Osteoblast (primary cell): ENCODE results near the gene ABCG2. TPM values are rescaled to one million over a fixed set of nuclear protein-coding genes. Genes with fewer than 3 reads are reported as not detected.
"Not testable (repeated sequence)": the region's sequence is repeated elsewhere in the genome, so short reads cannot be mapped to it uniquely, and the experiment has no call there.

ENCODE experiments used
- DNase-seq: peaks from one replicate; pipeline ENCODE4 v3.0.0; 2011; ENCODE audit warnings: low spot score, mixed read lengths; ENCODE audit not compliant: insufficient read length; ENCODE audit errors: missing footprints
- H2AFZ ChIP-seq: 2 replicates; pipeline ENCODE4 v1.6.0; 2011; ENCODE audit warnings: mild to moderate bottlenecking, low read length
- H3K27ac ChIP-seq: 2 replicates; pipeline ENCODE4 v1.5.1; 2011; ENCODE audit warnings: mild to moderate bottlenecking, low read depth, low read length, moderate library complexity
- H3K27me3 ChIP-seq: 2 replicates; pipeline ENCODE4 v1.6.0; 2012; ENCODE audit warnings: mild to moderate bottlenecking, control low read depth, inconsistent platforms, low read length, moderate library complexity; ENCODE audit not compliant: insufficient read depth
- H3K36me3 ChIP-seq: 2 replicates; pipeline ENCODE4 v1.5.1; 2011; ENCODE audit warnings: mild to moderate bottlenecking, low read length, control low read depth, moderate library complexity; ENCODE audit not compliant: insufficient read depth
- H3K4me1 ChIP-seq: 2 replicates; pipeline ENCODE4 v1.5.1; 2011; ENCODE audit warnings: mild to moderate bottlenecking, low read length, control low read depth, moderate library complexity; ENCODE audit not compliant: insufficient read depth
- H3K4me2 ChIP-seq: 2 replicates; pipeline ENCODE4 v1.6.0; 2011; ENCODE audit warnings: mild to moderate bottlenecking, low read length; ENCODE audit not compliant: insufficient read depth
- H3K4me3 ChIP-seq: fragments of 200-600 bp; sonication (generic); 3 replicates; pipeline ENCODE4 v1.5.1; 2012; ENCODE audit warnings: mild to moderate bottlenecking, low read length, inconsistent platforms; ENCODE audit not compliant: insufficient read depth
- H3K79me2 ChIP-seq: 2 replicates; pipeline ENCODE4 v1.6.0; 2012; ENCODE audit warnings: mild to moderate bottlenecking, low read length, control low read depth, inconsistent platforms; ENCODE audit not compliant: insufficient read depth
- H3K9me3 ChIP-seq: 2 replicates; pipeline ENCODE4 v1.5.1; 2011; ENCODE audit warnings: low read depth, low read length, control low read depth
- H4K20me1 ChIP-seq: 2 replicates; pipeline ENCODE4 v1.6.0; 2012; ENCODE audit warnings: mild to moderate bottlenecking, low read length, control low read depth; ENCODE audit not compliant: insufficient read depth
- total RNA-seq: library from RNA; depleted of rRNA; stranded (reverse); fragments of >200 nt; gene quantifications from 2 replicates; pipeline ENCODE4 v1.2.3, GENCODE V29; 2012
- TF ChIP-seq, protein P1 (sequence below): IDR thresholded peaks from 2 replicates; pipeline ENCODE4 v1.5.1; 2011; ENCODE audit warnings: mild to moderate bottlenecking, low read depth, low read length, moderate library complexity; ENCODE audit errors: extremely low read depth

Gene ABCG2
- total RNA-seq, 1 donor: 0.36 TPM

DNA sequence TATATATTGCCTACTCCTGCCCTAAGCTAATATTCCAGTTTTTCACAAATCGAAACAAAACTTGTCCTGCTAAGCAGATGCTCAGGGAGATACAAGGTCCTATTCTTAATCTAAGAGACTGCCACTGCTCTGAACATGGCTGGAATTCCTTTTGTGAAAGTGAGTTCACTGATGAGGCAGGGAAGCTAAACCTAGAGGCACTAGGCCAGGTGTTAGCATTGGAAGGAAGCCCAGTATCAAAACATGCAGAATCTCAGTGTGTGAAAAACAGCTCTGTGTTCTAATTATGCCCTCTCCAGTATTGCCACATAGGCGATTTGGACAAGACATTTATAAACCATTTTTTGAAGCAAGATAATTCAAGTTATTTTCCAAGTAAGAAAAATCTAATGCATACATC lies 47.6 kb downstream of the ABCG2 start:
- H3K27ac ChIP-seq: no peak overlapping the region
- no peak overlapping the region for H3K4me3 ChIP-seq
- TF ChIP-seq, protein P1, sequence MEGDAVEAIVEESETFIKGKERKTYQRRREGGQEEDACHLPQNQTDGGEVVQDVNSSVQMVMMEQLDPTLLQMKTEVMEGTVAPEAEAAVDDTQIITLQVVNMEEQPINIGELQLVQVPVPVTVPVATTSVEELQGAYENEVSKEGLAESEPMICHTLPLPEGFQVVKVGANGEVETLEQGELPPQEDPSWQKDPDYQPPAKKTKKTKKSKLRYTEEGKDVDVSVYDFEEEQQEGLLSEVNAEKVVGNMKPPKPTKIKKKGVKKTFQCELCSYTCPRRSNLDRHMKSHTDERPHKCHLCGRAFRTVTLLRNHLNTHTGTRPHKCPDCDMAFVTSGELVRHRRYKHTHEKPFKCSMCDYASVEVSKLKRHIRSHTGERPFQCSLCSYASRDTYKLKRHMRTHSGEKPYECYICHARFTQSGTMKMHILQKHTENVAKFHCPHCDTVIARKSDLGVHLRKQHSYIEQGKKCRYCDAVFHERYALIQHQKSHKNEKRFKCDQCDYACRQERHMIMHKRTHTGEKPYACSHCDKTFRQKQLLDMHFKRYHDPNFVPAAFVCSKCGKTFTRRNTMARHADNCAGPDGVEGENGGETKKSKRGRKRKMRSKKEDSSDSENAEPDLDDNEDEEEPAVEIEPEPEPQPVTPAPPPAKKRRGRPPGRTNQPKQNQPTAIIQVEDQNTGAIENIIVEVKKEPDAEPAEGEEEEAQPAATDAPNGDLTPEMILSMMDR: no peak
- no peak overlapping the region for H3K4me2 ChIP-seq
- H3K9me3 ChIP-seq: no peaks in the 10 kb centered on the region
- no peaks in the 10 kb centered on the region for H4K20me1 ChIP-seq
- no peak for DNase-seq
- no peaks in the 10 kb centered on the region for H3K36me3 ChIP-seq
- H2AFZ ChIP-seq: no peak overlapping the region
- H3K79me2 ChIP-seq: no peaks in the 10 kb centered on the region
- H3K27me3 ChIP-seq: no peaks in the 10 kb centered on the region
- peaks cover 33% of the 10 kb centered on the region for H3K4me1 ChIP-seq

DNA sequence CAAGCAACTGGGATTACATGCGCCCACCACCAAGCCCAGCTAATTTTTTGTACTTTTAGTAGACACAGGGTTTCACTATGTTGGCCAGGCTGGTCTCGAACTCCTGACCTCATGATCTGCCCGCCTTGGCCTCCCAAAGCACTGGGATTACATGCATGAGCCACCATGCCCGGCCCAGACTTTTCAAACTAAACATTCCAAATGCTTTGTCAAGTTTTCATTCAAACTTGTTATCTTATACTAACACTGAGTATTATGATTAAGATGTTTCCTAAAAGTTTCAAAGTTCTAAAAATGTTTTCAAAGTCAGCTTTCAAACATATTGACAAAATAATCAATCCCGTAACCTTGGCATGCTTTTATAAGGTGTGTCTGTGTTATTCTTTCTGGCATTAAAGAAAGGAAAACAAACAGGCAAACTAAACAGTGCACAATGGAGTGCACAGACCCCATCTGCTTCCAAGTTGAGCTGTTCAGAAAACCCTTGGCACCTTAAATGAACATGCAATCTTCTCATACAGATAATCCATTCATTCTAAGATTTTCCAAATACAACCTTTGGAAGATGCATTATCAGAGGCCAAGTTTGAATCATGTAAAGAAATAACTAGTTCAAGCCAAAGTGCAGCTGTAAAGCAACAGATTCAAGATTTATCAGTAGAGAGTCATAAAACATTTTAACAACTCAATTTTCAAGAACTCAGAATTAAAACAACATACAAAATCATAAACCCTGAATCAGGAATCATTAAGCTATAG lies 49.1 kb downstream of the ABCG2 start:
- H3K79me2 ChIP-seq: no peaks in the 10 kb centered on the region
- H3K9me3 ChIP-seq: no peaks in the 10 kb centered on the region
- peaks cover 46% of the 10 kb centered on the region for H3K4me1 ChIP-seq
- no peaks in the 10 kb centered on the region for H4K20me1 ChIP-seq
- H3K27me3 ChIP-seq: no peaks in the 10 kb centered on the region
- TF ChIP-seq, protein P1: no peak
- DNase-seq: no peak
- no peaks in the 10 kb centered on the region for H3K36me3 ChIP-seq
- H2AFZ ChIP-seq: no peak overlapping the region
- no peak overlapping the region for H3K4me2 ChIP-seq
- H3K27ac ChIP-seq: peak overlapping the region; percentile 10
- no peak overlapping the region for H3K4me3 ChIP-seq

DNA sequence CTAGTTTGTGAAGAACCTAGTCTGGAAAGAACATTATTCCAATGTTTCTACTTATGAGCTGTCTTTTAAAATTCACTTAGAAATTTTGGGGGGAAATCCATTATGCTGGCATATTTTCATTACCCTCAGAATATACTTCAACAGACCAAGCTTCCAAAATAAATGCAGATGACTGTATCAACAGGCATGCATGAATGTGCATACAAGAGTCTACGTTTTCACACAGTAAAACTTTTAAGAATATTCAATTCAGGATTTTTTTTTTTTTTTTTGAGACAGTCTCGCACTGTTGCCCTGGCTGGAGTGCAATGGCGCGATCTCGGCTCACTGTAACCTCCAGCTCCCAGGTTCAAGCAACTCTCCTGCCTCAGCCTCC lies 49.7 kb downstream of the ABCG2 start:
- Histone ChIP-seq H3K27ac (peak overlapping the region; percentile 10), H2AFZ (no peak overlapping the region), H4K20me1 (no peaks in the 10 kb centered on the region), H3K9me3 (no peaks in the 10 kb centered on the region), H3K4me1 (peaks cover 46% of the 10 kb centered on the region), H3K4me2 (no peak overlapping the region), H3K27me3 (no peaks in the 10 kb centered on the region), H3K79me2 (no peaks in the 10 kb centered on the region), H3K36me3 (no peaks in the 10 kb centered on the region), H3K4me3 (no peak overlapping the region)
- DNase-seq: no peak
- TF ChIP-seq, protein P1: no peak

DNA sequence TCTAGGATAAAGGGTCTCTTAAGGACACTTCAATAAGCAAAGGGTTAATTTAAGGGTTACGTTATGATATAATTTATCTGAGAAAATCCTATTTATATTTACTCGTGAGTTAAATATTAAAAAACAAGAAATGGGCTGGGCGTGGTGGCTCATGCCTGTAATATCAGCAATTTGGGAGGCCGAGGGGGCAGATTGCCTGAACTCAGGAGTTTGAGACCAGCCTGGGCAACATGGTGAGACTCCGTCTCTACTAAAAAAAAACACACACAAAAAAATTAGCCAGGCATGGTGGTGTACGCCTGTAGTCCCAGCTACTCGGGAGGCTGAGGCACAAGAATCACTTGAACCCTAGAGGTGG lies 50.4 kb downstream of the ABCG2 start:
- not testable (repeated sequence) for H3K36me3 ChIP-seq, H3K9me3 ChIP-seq, H3K27me3 ChIP-seq, DNase-seq, H2AFZ ChIP-seq, H3K27ac ChIP-seq, H3K4me2 ChIP-seq, H3K79me2 ChIP-seq, H3K4me3 ChIP-seq, H4K20me1 ChIP-seq
- H3K4me1 ChIP-seq: peaks cover 46% of the 10 kb centered on the region
